A673 (cell line): ENCODE measurements around the gene IRX5.

ENCODE experiments used
- EZH2 ChIP-seq: fragments of 200-600 bp; sonication (generic); IDR thresholded peaks from 2 replicates; pipeline ENCODE4 v1.6.1; 2017; ENCODE audit warnings: borderline replicate concordance, low read depth, mild to moderate bottlenecking, mixed read lengths, antibody characterized with exemption, low read length; ENCODE audit not compliant: poor library complexity, severe bottlenecking
- TF ChIP-seq, protein P1 (sequence below): fragments of 300-800, 200-600 bp; sonication (generic); conservative IDR thresholded peaks from 2 replicates; pipeline ENCODE4 v1.5.1; 2017; ENCODE audit warnings: low read depth, mild to moderate bottlenecking, antibody characterized with exemption, low read length, moderate library complexity, mixed read lengths

DNA sequence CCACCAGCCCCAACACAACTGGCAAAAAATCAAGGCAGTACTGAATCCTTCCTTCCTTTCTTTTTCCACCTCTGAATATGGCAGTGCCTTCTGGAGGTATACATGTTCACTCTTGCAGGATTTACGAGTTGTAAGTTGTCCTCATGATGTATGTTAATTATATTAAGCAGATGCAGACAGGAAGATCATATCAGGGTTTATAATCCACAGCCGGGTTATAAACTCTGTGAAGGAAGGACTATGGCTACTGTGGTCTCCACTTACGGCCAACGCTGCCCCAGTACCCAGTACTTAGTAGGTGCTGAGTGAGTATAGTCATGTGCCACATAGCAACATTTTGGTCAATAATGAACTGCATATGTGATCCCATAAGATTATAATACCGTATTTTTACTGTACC, 19.6 kb upstream of the IRX5 start:
- TF ChIP-seq, protein P1, sequence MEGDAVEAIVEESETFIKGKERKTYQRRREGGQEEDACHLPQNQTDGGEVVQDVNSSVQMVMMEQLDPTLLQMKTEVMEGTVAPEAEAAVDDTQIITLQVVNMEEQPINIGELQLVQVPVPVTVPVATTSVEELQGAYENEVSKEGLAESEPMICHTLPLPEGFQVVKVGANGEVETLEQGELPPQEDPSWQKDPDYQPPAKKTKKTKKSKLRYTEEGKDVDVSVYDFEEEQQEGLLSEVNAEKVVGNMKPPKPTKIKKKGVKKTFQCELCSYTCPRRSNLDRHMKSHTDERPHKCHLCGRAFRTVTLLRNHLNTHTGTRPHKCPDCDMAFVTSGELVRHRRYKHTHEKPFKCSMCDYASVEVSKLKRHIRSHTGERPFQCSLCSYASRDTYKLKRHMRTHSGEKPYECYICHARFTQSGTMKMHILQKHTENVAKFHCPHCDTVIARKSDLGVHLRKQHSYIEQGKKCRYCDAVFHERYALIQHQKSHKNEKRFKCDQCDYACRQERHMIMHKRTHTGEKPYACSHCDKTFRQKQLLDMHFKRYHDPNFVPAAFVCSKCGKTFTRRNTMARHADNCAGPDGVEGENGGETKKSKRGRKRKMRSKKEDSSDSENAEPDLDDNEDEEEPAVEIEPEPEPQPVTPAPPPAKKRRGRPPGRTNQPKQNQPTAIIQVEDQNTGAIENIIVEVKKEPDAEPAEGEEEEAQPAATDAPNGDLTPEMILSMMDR: no peak
- no peak for TF ChIP-seq EZH2
